ENCODE data around the gene KPNA6. TPM values are rescaled to one million over a fixed set of nuclear protein-coding genes. Genes with fewer than 3 reads are reported as not detected.
A peak's percentile ranks its signal among the peaks of the same experiment; 100 is the strongest.

Gene KPNA6
- total RNA-seq, 2 donors from 2014 or later: 62.0 to 103 TPM

DNA sequence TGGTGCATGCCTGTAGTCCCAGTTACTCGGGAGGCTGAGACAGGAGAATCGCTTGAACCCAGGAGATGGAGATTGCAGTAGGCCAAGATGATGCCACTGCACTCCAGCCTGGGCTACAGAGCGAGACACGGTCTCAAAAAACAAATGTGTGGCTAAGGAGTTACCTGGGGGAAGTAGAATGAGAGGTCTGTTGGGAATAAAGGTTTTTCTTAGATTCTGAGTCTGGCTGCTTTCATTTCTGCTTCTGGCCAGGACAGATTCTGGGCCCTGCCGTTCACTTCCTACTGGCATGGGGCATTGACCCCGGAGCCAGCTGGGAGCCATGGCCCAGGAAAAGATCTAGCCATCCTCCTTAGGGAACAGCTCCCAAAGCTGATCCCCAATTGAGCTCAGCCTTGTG lies 100.6 kb downstream of the KPNA6 start:
- no peak for DNase-seq (ENCODE audit: low spot score in 2 of 2)
- no peaks in the 10 kb centered on the region for H3K9me3 Mint-ChIP-seq
- no peak overlapping the region for H3K27ac Mint-ChIP-seq
- no peak for ATAC-seq
- peaks cover 6 to 15% of the 10 kb centered on the region in 2 donors for H3K36me3 Mint-ChIP-seq

- peaks cover 6 to 15% of the 10 kb centered on the region in 2 donors for H3K36me3 Mint-ChIP-seq
- no peak for ATAC-seq
- H3K9me3 Mint-ChIP-seq: no peaks in the 10 kb centered on the region
- peak within 1 kb of the TSS; percentile 19 to 76 for H3K27ac Mint-ChIP-seq
- DNase-seq (ENCODE audit: low spot score in 2 of 2): no peak
These were observed 101.1 kb downstream of the KPNA6 start, which contains the start of gene DCDC2B for GRCh38 chr1:32208891-32209328. Gene DCDC2B, plus strand, starts transcription at chr1:32209089. Its CDS starts 5 bp downstream, at chr1:32209094.

DNA sequence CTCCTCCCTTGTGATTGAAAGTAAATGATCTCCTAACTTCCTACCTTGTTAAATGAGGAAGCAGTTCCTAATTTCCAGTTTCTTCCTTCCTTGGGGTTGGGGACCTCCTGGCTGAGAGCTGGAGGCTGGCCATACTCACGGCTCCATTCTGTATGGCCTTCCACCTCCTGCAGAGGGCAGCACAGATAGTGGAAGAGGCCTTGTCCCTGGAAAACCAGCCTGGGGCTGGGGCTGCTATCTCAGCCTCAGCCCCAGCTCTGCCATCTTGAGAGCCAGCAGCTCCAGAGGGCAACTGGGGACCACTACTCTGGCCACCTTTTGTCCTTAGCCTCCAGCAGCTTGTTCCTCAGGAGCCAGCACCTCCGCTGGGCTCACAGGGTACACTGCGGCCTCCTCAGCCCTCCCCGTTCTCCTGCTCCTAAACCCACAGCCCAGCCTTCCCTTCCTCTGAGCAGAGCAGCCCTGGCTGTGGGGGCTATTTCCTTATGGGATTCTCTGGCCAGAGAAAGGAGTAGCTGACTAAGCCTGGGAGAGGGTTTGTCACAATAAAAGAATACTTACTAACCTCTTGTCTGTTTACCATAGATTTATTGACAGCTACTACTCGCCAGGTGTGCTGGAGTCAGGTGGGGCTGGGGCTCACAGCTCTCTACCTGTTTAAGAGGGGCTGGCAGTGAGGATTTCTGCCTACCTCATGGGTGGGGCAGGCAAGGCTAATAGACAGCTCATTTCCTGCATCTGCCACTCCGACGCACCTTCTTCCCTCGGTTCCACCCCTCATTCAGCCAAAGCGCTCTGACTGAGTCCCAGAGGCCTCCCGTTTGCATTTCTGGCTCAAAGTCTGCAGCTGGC lies 108.0 kb downstream of the KPNA6 start:
- ATAC-seq (peak; percentile 90 to 92), DNase-seq (ENCODE audit: low spot score in 2 of 2) (peak in 1 of 2 donors; percentile 66)
- Mint-ChIP-seq H3K27ac (peak overlapping the region; percentile 23 to 84), H3K9me3 (no peaks in the 10 kb centered on the region), H3K36me3 (no peaks in the 10 kb centered on the region)

- H3K27ac Mint-ChIP-seq: peak overlapping the region; percentile 23 to 36
- H3K9me3 Mint-ChIP-seq: no peaks in the 10 kb centered on the region
- H3K36me3 Mint-ChIP-seq: no peaks in the 10 kb centered on the region
- DNase-seq (ENCODE audit: low spot score in 2 of 2) (no peak), ATAC-seq (no peak)
These were observed 108.7 kb downstream of the KPNA6 start for GRCh38 chr1:32216566-32216965.

- Mint-ChIP-seq H3K27ac (peak overlapping the region in 1 of 2 donors; percentile 50), H3K9me3 (no peaks in the 10 kb centered on the region), H3K36me3 (peaks cover 3 to 17% of the 10 kb centered on the region in 2 donors)
- DNase-seq (ENCODE audit: low spot score in 2 of 2): no peak
- ATAC-seq: no peak
These were observed 111.2 kb downstream of the KPNA6 start for GRCh38 chr1:32219022-32219421.

GRCh38 chr1:32220746-32221580 lies 113.1 kb downstream of the KPNA6 start:
- ATAC-seq (no peak), DNase-seq (ENCODE audit: low spot score in 2 of 2) (no peak)
- Mint-ChIP-seq H3K36me3 (peaks cover 7 to 21% of the 10 kb centered on the region in 2 donors), H3K9me3 (no peaks in the 10 kb centered on the region), H3K27ac (peak overlapping the region in 1 of 2 donors; percentile 98)

DNA sequence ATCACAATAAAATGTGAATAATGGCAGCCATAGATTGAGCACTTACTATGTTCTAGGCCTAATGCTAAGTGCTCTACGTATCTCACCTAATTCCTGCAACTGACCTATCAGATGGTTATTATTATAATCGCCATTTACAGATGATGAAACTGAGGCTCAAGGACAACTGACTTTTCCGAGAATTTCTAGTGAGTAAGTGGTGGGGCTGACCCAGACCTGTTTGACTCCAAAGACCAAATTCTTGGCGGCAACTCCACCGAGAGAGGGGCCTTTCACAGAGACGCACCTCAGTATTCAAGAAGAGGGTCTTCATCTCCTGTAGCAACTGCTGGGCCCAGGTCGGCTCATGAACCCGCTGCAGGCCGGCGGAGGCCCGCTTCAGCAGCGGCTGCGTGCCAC lies 113.7 kb downstream of the KPNA6 start:
- DNase-seq (ENCODE audit: low spot score in 2 of 2): no peak
- no peaks in the 10 kb centered on the region for H3K9me3 Mint-ChIP-seq
- peak overlapping the region; percentile 65 to 98 for H3K27ac Mint-ChIP-seq
- peaks cover 7 to 21% of the 10 kb centered on the region in 2 donors for H3K36me3 Mint-ChIP-seq
- ATAC-seq: no peak

DNA sequence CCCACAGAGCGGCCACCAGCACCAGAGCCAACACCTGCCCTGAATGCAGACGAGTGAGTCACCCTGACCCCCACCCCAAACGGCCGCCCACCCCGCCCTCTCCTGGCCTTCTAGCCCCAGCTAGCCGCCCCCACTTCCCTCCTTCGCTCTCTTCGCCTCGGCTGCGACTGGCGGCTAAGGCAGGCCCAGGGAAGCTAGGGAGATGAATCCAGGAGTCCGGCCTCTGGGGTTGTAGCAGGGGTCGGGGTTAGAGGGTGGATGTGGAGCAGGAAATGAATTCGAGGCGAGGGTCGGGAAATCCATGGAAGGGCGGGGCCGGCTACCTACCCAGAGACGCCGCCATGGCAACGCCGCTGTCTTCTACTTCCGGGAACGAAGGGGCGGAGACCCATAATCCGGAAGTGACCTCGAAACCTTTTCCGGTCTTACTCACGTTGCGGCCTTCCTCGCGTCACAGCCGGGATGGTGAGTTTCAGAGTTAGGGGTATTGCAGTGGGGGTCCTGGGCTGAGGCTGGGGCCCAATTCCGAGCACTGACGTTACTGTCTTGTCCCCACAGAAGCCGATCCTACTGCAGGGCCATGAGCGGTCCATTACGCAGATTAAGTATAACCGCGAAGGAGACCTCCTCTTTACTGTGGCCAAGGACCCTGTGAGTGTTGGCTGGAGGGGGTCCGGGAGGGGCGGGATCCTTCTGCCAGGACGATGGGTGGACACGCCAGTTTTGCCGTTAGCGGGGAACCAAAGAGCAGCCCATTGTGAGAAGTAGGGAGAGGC lies 114.3 kb downstream of the KPNA6 start, which contains the start of the genes EIF3I and TMEM234:
TSS of gene EIF3I (plus strand) at position 428 of the 776 bp plus-strand sequence. CDS start at position 463, 35 bp downstream.
TSS of gene TMEM234 (minus strand) at position 374 of the 776 bp plus-strand sequence. CDS start at position 343, 31 bp downstream.
- DNase-seq (ENCODE audit: low spot score in 2 of 2): peak; percentile 84 to 90
- Mint-ChIP-seq H3K9me3 (no peaks in the 10 kb centered on the region), H3K27ac (peak within 1 kb of the TSS; percentile 98), H3K36me3 (peaks cover 7 to 21% of the 10 kb centered on the region in 2 donors)
- ATAC-seq: peak; percentile 98

GRCh38 chr1:32223683-32224082 lies 115.8 kb downstream of the KPNA6 start:
- ATAC-seq (no peak), DNase-seq (ENCODE audit: low spot score in 2 of 2) (no peak)
- H3K9me3 Mint-ChIP-seq: no peaks in the 10 kb centered on the region
- H3K36me3 Mint-ChIP-seq: peaks cover 11 to 21% of the 10 kb centered on the region in 2 donors
- H3K27ac Mint-ChIP-seq: peak overlapping the region; percentile 98

DNA sequence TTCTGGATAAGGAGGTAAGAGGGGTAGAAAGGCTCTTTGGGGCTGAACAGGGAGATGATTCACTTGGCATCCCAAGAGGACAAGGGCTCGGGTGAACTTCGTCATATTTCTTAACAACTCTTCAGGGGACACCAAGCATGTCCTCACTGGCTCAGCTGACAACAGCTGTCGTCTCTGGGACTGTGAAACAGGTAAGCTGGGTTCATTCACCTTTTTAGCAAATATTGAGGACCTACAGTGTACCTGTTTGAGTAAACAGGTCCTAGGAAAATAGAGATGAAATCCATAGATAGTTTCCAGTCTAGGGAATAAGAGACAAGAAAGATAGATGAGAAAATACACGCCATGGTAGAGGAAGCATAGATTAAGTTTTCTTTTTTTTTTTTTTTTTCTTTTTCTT lies 116.4 kb downstream of the KPNA6 start:
- no peak for ATAC-seq
- H3K9me3 Mint-ChIP-seq: no peaks in the 10 kb centered on the region
- H3K27ac Mint-ChIP-seq: peak overlapping the region; percentile 98
- no peak for DNase-seq (ENCODE audit: low spot score in 2 of 2)
- H3K36me3 Mint-ChIP-seq: peaks cover 14 to 21% of the 10 kb centered on the region in 2 donors

Other genes starting within 250 kb of the KPNA6 start
- gene PTP4A2, start 169.7 kb upstream of the KPNA6 start, total RNA-seq: 100 to 1,000 TPM; 216 to 408 TPM
- 100 to 1,000 TPM; 159 to 210 TPM for gene KHDRBS1, start 94.2 kb upstream of the KPNA6 start, total RNA-seq
- gene TMEM39B, start 35.1 kb upstream of the KPNA6 start, total RNA-seq: 10 to 100 TPM; 20.3 to 35.0 TPM
- 10 to 100 TPM; 71.9 to 81.7 TPM for gene TXLNA, start 71.6 kb downstream of the KPNA6 start, total RNA-seq
- gene CCDC28B, start 92.5 kb downstream of the KPNA6 start, total RNA-seq: 10 to 100 TPM; 20.8 to 24.9 TPM
- 1 to 10 TPM; 4.6 to 7.2 TPM for gene IQCC, start 97.6 kb downstream of the KPNA6 start, total RNA-seq
- gene DCDC2B, start 101.0 kb downstream of the KPNA6 start, total RNA-seq: under 1 TPM in 1 of 2 donors, not detected in 1; 0.16 TPM
- gene TMEM234, start 114.3 kb downstream of the KPNA6 start, total RNA-seq: 10 to 100 TPM in 1 of 2 donors, 1 to 10 TPM in 1; 7.0 to 10.7 TPM
- 100 to 1,000 TPM; 273 to 295 TPM for gene EIF3I, start 114.4 kb downstream of the KPNA6 start, total RNA-seq
- gene FAM167B, start 139.2 kb downstream of the KPNA6 start, total RNA-seq: 1 to 10 TPM in 1 of 2 donors, under 1 TPM in 1; 0.66 to 1.1 TPM
- 100 to 1,000 TPM; 208 to 284 TPM for gene LCK, start 143.2 kb downstream of the KPNA6 start, total RNA-seq
- gene HDAC1, start 184.0 kb downstream of the KPNA6 start, total RNA-seq: 100 to 1,000 TPM; 185 to 200 TPM
- 10 to 100 TPM; 10.6 to 47.0 TPM for gene MARCKSL1, start 228.2 kb downstream of the KPNA6 start, total RNA-seq